Measurements from ENCODE around the gene GJA1.
"Not testable (repeated sequence)": the region's sequence is repeated elsewhere in the genome, so short reads cannot be mapped to it uniquely, and the experiment has no call there.

Gene GJA1

GRCh38 chr6:121428872-121429756, 6.3 kb upstream of the GJA1 start:
- no peak overlapping the region for H3K4me3 ChIP-seq (ENCODE audit: low read length)
- H2AFZ ChIP-seq (ENCODE audit: low read depth, low read length), result no peak overlapping the region
- no peaks in the 10 kb centered on the region for H3K36me3 ChIP-seq (ENCODE audit: insufficient read depth, low read length)
- no peaks in the 10 kb centered on the region for H3K9me3 ChIP-seq (ENCODE audit: low read length)
- H3K4me1 ChIP-seq (ENCODE audit: insufficient read depth, low read length), result no peaks in the 10 kb centered on the region
- H3K27me3 ChIP-seq (ENCODE audit: insufficient read depth, low read length), result no peaks in the 10 kb centered on the region

- Histone ChIP-seq H3K36me3 (ENCODE audit: insufficient read depth, low read length) (no peaks in the 10 kb centered on the region), H3K4me1 (ENCODE audit: insufficient read depth, low read length) (peaks cover 3% of the 10 kb centered on the region), H3K27me3 (ENCODE audit: insufficient read depth, low read length) (no peaks in the 10 kb centered on the region), H2AFZ (ENCODE audit: low read depth, low read length) (no peak overlapping the region), H3K9me3 (ENCODE audit: low read length) (no peaks in the 10 kb centered on the region), H3K4me3 (ENCODE audit: low read length) (no peak overlapping the region)
Measured at GRCh38 chr6:121430514-121431460, 4.7 kb upstream of the GJA1 start.

GRCh38 chr6:121431776-121432175, 3.7 kb upstream of the GJA1 start:
- H3K9me3 ChIP-seq (ENCODE audit: low read length); H3K4me1 ChIP-seq (ENCODE audit: insufficient read depth, low read length); H3K27me3 ChIP-seq (ENCODE audit: insufficient read depth, low read length); H3K4me3 ChIP-seq (ENCODE audit: low read length); H2AFZ ChIP-seq (ENCODE audit: low read depth, low read length); H3K36me3 ChIP-seq (ENCODE audit: insufficient read depth, low read length): not testable (repeated sequence)

GRCh38 chr6:121434037-121434770, 1.2 kb upstream of the GJA1 start:
- peaks cover 14% of the 10 kb centered on the region for H3K4me1 ChIP-seq (ENCODE audit: insufficient read depth, low read length)
- H3K4me3 ChIP-seq (ENCODE audit: low read length), result no peak overlapping the region
- H3K9me3 ChIP-seq (ENCODE audit: low read length), result no peaks in the 10 kb centered on the region
- H3K27me3 ChIP-seq (ENCODE audit: insufficient read depth, low read length), result no peaks in the 10 kb centered on the region
- H2AFZ ChIP-seq (ENCODE audit: low read depth, low read length), result no peak overlapping the region
- H3K36me3 ChIP-seq (ENCODE audit: insufficient read depth, low read length), result no peaks in the 10 kb centered on the region

GRCh38 chr6:121436274-121436857, 920 bp downstream of the GJA1 start:
- Histone ChIP-seq H3K27me3 (ENCODE audit: insufficient read depth, low read length) (no peaks in the 10 kb centered on the region), H3K4me1 (ENCODE audit: insufficient read depth, low read length) (peaks cover 19% of the 10 kb centered on the region), H2AFZ (ENCODE audit: low read depth, low read length) (peak overlapping the region; percentile 83), H3K4me3 (ENCODE audit: low read length) (peak overlapping the region; percentile 58), H3K9me3 (ENCODE audit: low read length) (no peaks in the 10 kb centered on the region), H3K36me3 (ENCODE audit: insufficient read depth, low read length) (no peaks in the 10 kb centered on the region)

- Histone ChIP-seq H2AFZ (ENCODE audit: low read depth, low read length) (peak overlapping the region; percentile 83), H3K4me1 (ENCODE audit: insufficient read depth, low read length) (peaks cover 19% of the 10 kb centered on the region), H3K4me3 (ENCODE audit: low read length) (peak overlapping the region; percentile 58), H3K27me3 (ENCODE audit: insufficient read depth, low read length) (no peaks in the 10 kb centered on the region), H3K9me3 (ENCODE audit: low read length) (no peaks in the 10 kb centered on the region), H3K36me3 (ENCODE audit: insufficient read depth, low read length) (no peaks in the 10 kb centered on the region)
Measured at GRCh38 chr6:121436960-121437850, 1.8 kb downstream of the GJA1 start.

- Histone ChIP-seq H2AFZ (ENCODE audit: low read depth, low read length) (peak overlapping the region; percentile 83), H3K9me3 (ENCODE audit: low read length) (no peaks in the 10 kb centered on the region), H3K27me3 (ENCODE audit: insufficient read depth, low read length) (no peaks in the 10 kb centered on the region), H3K4me3 (ENCODE audit: low read length) (peak overlapping the region; percentile 58), H3K4me1 (ENCODE audit: insufficient read depth, low read length) (peaks cover 19% of the 10 kb centered on the region), H3K36me3 (ENCODE audit: insufficient read depth, low read length) (no peaks in the 10 kb centered on the region)
Measured at GRCh38 chr6:121437851-121438651, 2.6 kb downstream of the GJA1 start.

- H3K36me3 ChIP-seq (ENCODE audit: insufficient read depth, low read length), result no peaks in the 10 kb centered on the region
- H3K27me3 ChIP-seq (ENCODE audit: insufficient read depth, low read length), result no peaks in the 10 kb centered on the region
- H3K4me1 ChIP-seq (ENCODE audit: insufficient read depth, low read length), result peaks cover 23% of the 10 kb centered on the region
- H2AFZ ChIP-seq (ENCODE audit: low read depth, low read length), result no peak overlapping the region
- H3K4me3 ChIP-seq (ENCODE audit: low read length), result no peak overlapping the region
- H3K9me3 ChIP-seq (ENCODE audit: low read length), result no peaks in the 10 kb centered on the region
Measured at GRCh38 chr6:121438869-121439268, 3.4 kb downstream of the GJA1 start.

- Histone ChIP-seq H2AFZ (ENCODE audit: low read depth, low read length) (no peak overlapping the region), H3K9me3 (ENCODE audit: low read length) (no peaks in the 10 kb centered on the region), H3K4me3 (ENCODE audit: low read length) (no peak overlapping the region), H3K27me3 (ENCODE audit: insufficient read depth, low read length) (no peaks in the 10 kb centered on the region), H3K4me1 (ENCODE audit: insufficient read depth, low read length) (peaks cover 29% of the 10 kb centered on the region), H3K36me3 (ENCODE audit: insufficient read depth, low read length) (no peaks in the 10 kb centered on the region)
Measured at GRCh38 chr6:121439475-121439874, 4.0 kb downstream of the GJA1 start.

- no peaks in the 10 kb centered on the region for H3K27me3 ChIP-seq (ENCODE audit: insufficient read depth, low read length)
- no peak overlapping the region for H2AFZ ChIP-seq (ENCODE audit: low read depth, low read length)
- H3K9me3 ChIP-seq (ENCODE audit: low read length), result no peaks in the 10 kb centered on the region
- H3K4me1 ChIP-seq (ENCODE audit: insufficient read depth, low read length), result peaks cover 29% of the 10 kb centered on the region
- H3K36me3 ChIP-seq (ENCODE audit: insufficient read depth, low read length), result no peaks in the 10 kb centered on the region
- no peak overlapping the region for H3K4me3 ChIP-seq (ENCODE audit: low read length)
Measured at GRCh38 chr6:121439926-121440325, 4.5 kb downstream of the GJA1 start.

GRCh38 chr6:121441477-121441876, 6.0 kb downstream of the GJA1 start:
- H2AFZ ChIP-seq (ENCODE audit: low read depth, low read length), result no peak overlapping the region
- no peak overlapping the region for H3K4me3 ChIP-seq (ENCODE audit: low read length)

More at GRCh38 chr6:121441477-121441876, 6.0 kb downstream of the GJA1 start:
- peaks cover 23% of the 10 kb centered on the region for H3K4me1 ChIP-seq (ENCODE audit: insufficient read depth, low read length)
- no peaks in the 10 kb centered on the region for H3K9me3 ChIP-seq (ENCODE audit: low read length)
- H3K36me3 ChIP-seq (ENCODE audit: insufficient read depth, low read length), result peaks cover 2% of the 10 kb centered on the region
- H3K27me3 ChIP-seq (ENCODE audit: insufficient read depth, low read length), result no peaks in the 10 kb centered on the region

Measured in neuron (in vitro differentiated cells).